ENCODE measurements around the gene MAPK4.
"Not testable (repeated sequence)": the region's sequence is repeated elsewhere in the genome, so short reads cannot be mapped to it uniquely, and the experiment has no call there.

MAPK4 gene

DNA sequence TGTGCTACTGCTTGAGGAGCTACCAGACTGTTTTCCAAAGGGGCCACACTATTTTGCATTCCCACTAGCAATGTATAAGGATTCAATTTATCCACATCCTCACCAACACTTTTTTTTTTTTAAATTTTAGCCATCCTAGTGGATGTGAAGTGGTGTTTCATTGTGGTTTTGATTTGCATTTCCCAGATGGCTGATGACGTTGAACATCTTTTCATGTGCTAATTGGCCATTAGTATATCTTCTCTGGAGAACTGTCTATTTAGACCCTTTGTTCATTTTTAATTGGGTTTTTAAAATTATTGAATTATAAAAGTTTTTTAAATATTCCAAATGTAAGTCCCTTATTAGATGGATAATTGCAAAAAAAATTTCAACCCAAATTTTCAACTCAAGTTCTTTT lies 121.1 kb downstream of the MAPK4 start:
- DNase-seq (ENCODE audit: low read depth, low spot score): no peak

GRCh38 chr18:50682852-50683251 lies 123.0 kb downstream of the MAPK4 start:
- no peak for DNase-seq (ENCODE audit: low read depth, low spot score)

- DNase-seq (ENCODE audit: low read depth, low spot score): no peak
Observed at GRCh38 chr18:50686409-50686808, 126.5 kb downstream of the MAPK4 start.

DNA sequence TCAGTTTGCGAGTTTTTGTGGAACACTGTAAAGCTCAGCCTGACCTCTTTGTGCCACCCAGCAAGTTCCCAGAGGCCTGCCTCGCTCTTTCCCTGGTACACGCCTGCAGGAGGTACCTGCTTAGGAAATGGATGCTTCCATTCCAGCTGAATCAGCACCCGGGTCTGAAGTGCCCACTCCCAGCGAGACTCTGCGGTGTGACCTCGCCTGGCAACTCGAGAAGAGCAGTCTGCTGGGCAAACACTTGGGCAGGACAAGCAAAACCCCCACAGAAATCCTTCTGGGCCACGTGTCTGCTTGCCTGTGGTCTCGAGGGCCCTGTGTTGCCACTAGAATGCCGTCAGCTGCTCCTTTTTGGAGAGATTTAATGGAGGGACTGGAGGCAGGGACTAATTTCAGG lies 127.6 kb downstream of the MAPK4 start:
- DNase-seq (ENCODE audit: low read depth, low spot score): no peak

GRCh38 chr18:50689578-50689977 lies 129.7 kb downstream of the MAPK4 start:
- no peak for DNase-seq (ENCODE audit: low read depth, low spot score)

GRCh38 chr18:50694147-50694546 lies 134.3 kb downstream of the MAPK4 start:
- no peak for DNase-seq (ENCODE audit: low read depth, low spot score)

GRCh38 chr18:50695431-50696176 lies 135.7 kb downstream of the MAPK4 start:
- DNase-seq (ENCODE audit: low read depth, low spot score): no peak

- DNase-seq (ENCODE audit: low read depth, low spot score): no peak
Observed at GRCh38 chr18:50696436-50696835, 136.5 kb downstream of the MAPK4 start.

DNA sequence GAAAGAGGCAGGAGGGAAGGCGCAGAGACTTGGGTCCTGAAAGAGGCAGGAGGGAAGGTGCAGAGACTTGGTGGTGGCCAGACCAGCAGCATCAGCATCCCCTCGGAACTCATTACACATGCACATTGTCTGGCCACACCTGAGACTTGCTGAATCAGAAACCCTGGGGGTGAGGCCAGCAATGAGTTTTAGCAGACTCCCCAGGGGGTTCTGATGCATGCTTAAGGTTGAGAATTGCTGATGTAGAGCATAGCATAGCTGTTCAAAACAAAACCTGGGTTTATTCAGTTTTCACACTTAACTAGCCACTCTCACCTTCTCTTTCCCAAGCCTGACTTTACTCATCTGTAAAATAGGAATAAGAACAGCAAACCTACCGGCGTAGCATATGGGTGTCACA lies 137.0 kb downstream of the MAPK4 start:
- DNase-seq (ENCODE audit: low read depth, low spot score): no peak

- DNase-seq (ENCODE audit: low read depth, low spot score): no peak
Observed at GRCh38 chr18:50697509-50697908, 137.6 kb downstream of the MAPK4 start.

- no peak for DNase-seq (ENCODE audit: low read depth, low spot score)
Observed at GRCh38 chr18:50700245-50701165, 140.6 kb downstream of the MAPK4 start.

DNA sequence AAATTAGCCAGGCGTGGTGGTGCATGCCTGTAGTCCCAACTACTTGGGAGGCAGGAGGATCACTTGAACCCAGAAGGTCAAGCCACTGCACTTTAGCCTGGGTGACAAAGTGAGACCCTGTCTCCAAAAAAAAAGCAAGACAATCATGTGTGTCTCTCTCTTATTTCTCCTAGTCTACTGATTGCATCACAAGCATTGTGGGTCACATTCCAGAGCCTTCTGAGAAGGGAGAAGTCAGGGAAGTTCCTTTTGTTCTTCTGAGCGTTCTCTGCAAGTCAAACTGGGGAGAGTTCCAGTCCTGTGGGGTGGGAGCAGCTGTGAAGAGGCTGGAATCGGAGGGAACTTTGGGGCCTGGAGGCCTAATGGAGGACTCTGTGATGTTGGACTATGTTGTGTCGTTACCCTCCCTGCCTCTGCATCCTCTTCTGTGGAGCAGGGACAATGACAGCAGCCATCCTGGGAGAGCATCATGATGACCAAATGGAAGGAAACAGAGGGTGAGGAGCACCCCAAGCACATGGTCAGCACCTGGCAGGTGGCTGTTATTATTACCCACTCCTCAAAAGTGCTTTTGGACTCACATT lies 144.6 kb downstream of the MAPK4 start:
- DNase-seq (ENCODE audit: low read depth, low spot score): no peak

DNA sequence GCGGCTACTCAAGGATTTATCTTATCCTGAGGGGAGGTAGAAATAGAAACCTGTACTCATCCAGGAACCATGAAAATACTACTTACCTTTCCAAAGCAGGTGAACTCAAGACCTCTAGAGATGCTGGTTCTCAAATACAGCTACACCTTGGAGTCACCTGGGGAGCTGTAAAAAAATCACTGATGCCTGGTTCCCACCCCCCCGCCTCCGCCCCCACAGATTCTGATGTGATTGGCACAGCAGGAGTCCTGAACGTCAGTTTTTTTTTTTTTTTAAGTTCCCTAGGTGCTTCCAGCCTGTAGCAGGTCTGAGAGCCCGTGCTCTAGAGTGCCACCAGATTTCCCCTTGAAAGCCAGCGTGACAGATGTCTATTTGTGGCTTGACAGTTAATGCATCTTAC lies 146.3 kb downstream of the MAPK4 start:
- no peak for DNase-seq (ENCODE audit: low read depth, low spot score)

GRCh38 chr18:50706651-50707050 lies 146.8 kb downstream of the MAPK4 start:
- no peak for DNase-seq (ENCODE audit: low read depth, low spot score)

DNA sequence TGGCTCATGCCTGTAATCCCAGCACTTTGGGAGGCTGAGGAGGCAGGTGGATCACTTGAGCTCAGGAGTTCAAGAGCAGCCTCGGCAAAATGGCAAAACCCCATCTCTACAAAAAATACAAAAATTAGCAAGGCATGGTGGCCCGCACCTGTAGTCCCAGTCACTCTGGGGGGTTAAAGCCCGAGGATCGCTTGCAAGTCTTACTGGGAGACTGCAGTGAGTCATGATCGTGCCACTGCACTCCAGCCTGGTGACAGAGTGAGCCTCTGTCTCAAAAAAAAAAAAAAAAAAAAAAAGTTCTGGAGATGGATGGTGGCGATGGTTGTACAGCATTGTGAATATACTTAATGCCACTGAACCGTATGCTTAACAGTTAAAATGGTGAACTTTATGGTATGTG lies 147.4 kb downstream of the MAPK4 start:
- DNase-seq (ENCODE audit: low read depth, low spot score): not testable (repeated sequence)

DNA sequence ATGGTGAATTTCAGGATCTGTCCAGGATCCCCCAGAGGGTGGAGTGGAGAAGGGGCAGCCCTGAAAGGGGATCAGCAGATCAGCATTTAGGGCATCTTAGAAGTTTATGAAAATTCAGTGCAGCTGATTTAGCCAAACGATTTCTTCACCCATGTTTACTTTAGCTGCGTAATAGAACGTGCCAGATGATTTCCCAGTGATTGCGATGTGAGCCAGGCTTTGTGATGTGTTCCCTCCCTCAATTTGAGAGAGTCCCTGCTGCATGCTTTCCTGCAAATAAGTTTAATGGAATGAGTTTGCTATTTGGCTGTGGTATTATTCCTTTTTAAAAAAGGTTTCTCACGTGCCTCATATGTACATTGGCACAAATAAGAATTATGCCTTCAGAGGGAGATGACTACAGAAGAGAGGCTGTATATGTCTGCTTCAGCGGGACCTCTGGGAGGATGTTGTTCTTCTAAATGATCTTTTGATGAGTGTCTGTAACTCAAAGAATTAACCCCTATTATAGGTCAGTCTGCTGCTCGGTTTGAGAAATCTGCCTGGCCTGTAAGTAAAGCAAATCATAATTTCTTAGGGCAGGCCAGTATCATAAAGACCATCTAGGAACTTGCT lies 148.1 kb downstream of the MAPK4 start:
- no peak for DNase-seq (ENCODE audit: low read depth, low spot score)

- DNase-seq (ENCODE audit: low read depth, low spot score): no peak
Observed at GRCh38 chr18:50709193-50709592, 149.3 kb downstream of the MAPK4 start.

- DNase-seq (ENCODE audit: low read depth, low spot score): no peak
Observed at GRCh38 chr18:50711386-50711785, 151.5 kb downstream of the MAPK4 start.

DNA sequence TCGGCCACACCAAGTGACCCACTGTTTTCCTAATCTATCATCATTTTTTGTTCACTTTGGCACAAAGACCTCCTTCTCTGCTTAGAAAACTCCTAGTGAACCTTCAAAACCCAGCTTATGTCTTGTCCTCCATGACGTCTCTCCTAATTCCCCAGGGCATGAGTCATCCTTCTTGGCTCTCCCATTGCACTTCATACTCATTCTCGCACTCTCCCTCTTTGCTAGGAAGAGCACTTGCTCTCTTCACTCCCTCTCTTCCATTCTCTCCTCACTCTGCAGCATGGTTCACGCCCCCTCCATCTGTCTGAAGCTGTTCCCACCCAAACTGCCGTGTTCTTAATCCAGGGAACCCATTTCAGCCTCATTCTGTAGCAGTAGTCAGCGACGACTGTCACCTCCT lies 156.0 kb downstream of the MAPK4 start:
- DNase-seq (ENCODE audit: low read depth, low spot score): no peak

- no peak for DNase-seq (ENCODE audit: low read depth, low spot score)
Observed at GRCh38 chr18:50716902-50717301, 157.0 kb downstream of the MAPK4 start.

GRCh38 chr18:50717563-50717962 lies 157.7 kb downstream of the MAPK4 start:
- no peak for DNase-seq (ENCODE audit: low read depth, low spot score)

Measured in smooth muscle cell of the brain vasculature (primary cell).